Transverse colon (tissue), 3 donors: Measurements from ENCODE around the gene OSBPL9.

Experiments
- EP300 ChIP-seq: sonication (generic); formaldehyde crosslinking; IDR thresholded peaks from one replicate; pipeline ENCODE4 v1.6.1; 2017; ENCODE audit warnings: antibody characterized with exemption, low read depth
- TF ChIP-seq, protein P1 (sequence below), 5 experiments: fragments of 200-600 bp in 3 of 5; fragments of 450-650 bp in 2 of 5; sonication (generic) in 3 of 5; IDR thresholded peaks; 1 replicate in 2 of 5; 2 replicates in 3 of 5; pipeline ENCODE4 v1.5.1; 2016 to 2017; ENCODE audit warnings: antibody characterized with exemption in 5 of 5, inconsistent platforms in 3 of 5, mild to moderate bottlenecking in 2 of 5, moderate library complexity in 1 of 5

DNA sequence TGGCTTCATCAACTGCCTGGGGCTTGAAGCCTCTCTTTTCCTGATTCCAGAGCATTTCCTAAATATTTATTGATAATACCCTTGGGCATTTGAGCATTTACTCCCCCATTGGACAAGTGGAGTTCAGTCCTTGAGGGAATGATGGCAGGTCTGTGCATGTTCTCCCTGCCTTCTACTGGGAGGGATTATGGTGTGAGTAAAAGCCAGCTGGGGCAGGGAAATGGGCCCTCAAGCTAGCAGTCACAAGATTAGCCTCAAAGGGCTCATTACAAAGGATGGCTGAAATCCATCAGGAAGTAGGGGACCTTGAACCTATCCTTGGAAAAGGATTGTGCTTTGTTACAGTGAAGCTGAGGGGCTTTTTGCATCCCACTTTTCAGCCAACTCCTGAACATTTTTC, 24.2 kb upstream of the OSBPL9 start:
- TF ChIP-seq, protein P1, sequence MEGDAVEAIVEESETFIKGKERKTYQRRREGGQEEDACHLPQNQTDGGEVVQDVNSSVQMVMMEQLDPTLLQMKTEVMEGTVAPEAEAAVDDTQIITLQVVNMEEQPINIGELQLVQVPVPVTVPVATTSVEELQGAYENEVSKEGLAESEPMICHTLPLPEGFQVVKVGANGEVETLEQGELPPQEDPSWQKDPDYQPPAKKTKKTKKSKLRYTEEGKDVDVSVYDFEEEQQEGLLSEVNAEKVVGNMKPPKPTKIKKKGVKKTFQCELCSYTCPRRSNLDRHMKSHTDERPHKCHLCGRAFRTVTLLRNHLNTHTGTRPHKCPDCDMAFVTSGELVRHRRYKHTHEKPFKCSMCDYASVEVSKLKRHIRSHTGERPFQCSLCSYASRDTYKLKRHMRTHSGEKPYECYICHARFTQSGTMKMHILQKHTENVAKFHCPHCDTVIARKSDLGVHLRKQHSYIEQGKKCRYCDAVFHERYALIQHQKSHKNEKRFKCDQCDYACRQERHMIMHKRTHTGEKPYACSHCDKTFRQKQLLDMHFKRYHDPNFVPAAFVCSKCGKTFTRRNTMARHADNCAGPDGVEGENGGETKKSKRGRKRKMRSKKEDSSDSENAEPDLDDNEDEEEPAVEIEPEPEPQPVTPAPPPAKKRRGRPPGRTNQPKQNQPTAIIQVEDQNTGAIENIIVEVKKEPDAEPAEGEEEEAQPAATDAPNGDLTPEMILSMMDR (IDR thresholded peaks at IDR 0.05) = no peak
- no peak for TF ChIP-seq EP300
